Measurements from ENCODE around the gene FAM114A1. TPM values are rescaled to one million over a fixed set of nuclear protein-coding genes. Genes with fewer than 3 reads are reported as not detected.
A peak's percentile ranks its signal among the peaks of the same experiment; 100 is the strongest.

The FAM114A1 gene
- total RNA-seq, 1 donor from 2014 or later, result 11.3 TPM

DNA sequence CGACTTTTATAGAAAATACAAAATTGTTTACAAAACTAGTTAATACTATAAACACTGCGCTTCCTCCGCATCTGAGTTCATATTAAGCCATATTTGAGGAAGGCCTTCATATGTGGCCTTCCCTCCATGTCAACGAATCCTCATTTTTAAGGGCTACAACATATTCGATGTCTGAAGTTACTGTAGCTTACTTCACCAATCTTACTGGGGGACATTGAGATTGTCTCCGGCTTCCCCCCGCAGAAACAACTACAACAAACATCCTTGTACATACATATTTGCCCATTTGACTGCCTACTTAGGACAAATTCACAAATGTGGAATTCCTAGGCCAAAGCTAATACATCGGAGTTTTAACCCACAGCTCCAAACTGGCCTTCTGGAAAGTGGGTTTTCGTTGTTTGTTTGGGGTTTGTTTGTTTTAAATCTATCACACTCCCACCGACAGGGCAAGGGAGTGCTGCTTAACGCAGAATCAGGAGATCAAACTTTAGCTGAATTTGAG lies 581 bp upstream of the FAM114A1 start:
- Mint-ChIP-seq H3K4me1 (peaks cover 28% of the 10 kb centered on the region), H3K4me3 (peak overlapping the region; percentile 82), H3K27ac (ENCODE audit: unreplicated experiment) (peak overlapping the region; percentile 15), H3K36me3 (ENCODE audit: low read depth) (no peaks in the 10 kb centered on the region), H3K27me3 (ENCODE audit: low read depth) (peaks cover 8% of the 10 kb centered on the region), H3K9me3 (no peaks in the 10 kb centered on the region)
- TF ChIP-seq, protein P1, sequence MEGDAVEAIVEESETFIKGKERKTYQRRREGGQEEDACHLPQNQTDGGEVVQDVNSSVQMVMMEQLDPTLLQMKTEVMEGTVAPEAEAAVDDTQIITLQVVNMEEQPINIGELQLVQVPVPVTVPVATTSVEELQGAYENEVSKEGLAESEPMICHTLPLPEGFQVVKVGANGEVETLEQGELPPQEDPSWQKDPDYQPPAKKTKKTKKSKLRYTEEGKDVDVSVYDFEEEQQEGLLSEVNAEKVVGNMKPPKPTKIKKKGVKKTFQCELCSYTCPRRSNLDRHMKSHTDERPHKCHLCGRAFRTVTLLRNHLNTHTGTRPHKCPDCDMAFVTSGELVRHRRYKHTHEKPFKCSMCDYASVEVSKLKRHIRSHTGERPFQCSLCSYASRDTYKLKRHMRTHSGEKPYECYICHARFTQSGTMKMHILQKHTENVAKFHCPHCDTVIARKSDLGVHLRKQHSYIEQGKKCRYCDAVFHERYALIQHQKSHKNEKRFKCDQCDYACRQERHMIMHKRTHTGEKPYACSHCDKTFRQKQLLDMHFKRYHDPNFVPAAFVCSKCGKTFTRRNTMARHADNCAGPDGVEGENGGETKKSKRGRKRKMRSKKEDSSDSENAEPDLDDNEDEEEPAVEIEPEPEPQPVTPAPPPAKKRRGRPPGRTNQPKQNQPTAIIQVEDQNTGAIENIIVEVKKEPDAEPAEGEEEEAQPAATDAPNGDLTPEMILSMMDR (conservative IDR thresholded peaks at IDR 0.05), result no peak
- no peak for DNase-seq (ENCODE audit: low read depth, low spot score)

DNA sequence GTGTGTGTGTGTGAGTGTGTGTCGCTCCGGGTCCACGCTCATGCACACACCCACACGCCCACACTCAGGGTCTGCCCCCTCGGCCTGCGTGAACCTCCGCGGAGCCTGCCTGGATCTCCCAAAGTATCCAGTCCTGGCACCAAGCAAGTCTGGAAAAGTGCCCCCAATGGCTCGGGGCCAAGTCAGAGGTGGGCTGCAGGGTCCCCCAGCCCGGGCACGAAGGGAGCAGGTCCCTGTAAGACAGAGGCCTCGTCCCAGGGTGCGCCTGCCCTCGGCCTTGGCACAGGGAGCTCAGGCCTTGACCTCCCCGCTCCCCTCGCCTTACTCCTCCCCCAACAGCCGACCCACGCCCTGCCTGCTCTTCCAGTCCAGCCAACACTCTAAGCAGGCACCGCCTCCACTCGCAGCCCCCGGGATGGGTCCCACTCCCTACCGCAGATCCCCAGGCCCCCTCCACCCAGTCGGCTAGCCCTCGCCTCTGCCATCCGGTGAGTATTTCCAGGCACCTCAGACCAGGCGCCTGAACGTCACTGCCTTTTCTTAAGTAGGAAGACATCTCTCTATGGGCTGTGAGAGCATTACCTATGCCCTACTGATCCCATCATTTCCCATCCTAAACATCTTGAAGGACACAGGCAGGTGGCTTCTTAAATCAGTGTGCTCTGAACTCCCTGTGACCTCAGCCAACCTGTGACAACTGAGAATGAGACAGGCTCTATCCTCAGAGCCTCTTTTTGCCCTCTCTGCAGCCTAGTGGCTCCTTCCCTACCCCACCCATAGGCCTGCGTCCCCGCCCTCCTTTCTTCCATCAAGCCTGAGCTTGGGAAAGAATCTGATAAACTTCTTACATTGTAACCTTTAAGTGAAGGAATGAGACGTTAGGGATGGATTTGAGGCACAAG lies 704 bp downstream of the FAM114A1 start:
- Mint-ChIP-seq H3K27me3 (ENCODE audit: low read depth) (peaks cover 8% of the 10 kb centered on the region), H3K27ac (ENCODE audit: unreplicated experiment) (no peak overlapping the region), H3K9me3 (no peaks in the 10 kb centered on the region), H3K36me3 (ENCODE audit: low read depth) (no peaks in the 10 kb centered on the region), H3K4me3 (peak overlapping the region; percentile 86), H3K4me1 (peaks cover 30% of the 10 kb centered on the region)
- TF ChIP-seq, protein P1 (conservative IDR thresholded peaks at IDR 0.05), result no peak
- DNase-seq (ENCODE audit: low read depth, low spot score), result peak; percentile 6

DNA sequence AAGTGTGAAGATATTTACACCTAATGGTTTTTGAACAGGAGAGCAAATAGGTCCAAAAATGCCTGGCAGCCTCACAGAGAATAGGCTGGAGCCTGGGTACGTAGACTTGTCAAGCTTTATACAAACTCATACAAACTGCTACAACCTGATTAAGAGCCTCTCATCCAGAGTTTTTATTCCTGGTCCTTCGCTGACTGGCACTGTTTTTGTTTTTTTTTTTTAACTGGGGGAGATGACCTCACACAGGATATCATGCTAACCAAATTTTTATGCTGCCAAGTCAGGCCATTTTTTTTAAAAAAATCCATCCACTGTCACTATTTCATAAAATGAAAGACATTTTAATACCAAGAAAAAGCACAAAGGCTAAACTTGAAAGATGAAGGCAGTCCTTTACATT lies 1.9 kb downstream of the FAM114A1 start:
- DNase-seq (ENCODE audit: low read depth, low spot score), result no peak
- H3K36me3 Mint-ChIP-seq (ENCODE audit: low read depth), result no peaks in the 10 kb centered on the region
- TF ChIP-seq, protein P1 (conservative IDR thresholded peaks at IDR 0.05), result no peak
- H3K27me3 Mint-ChIP-seq (ENCODE audit: low read depth), result peaks cover 5% of the 10 kb centered on the region
- no peak overlapping the region for H3K27ac Mint-ChIP-seq (ENCODE audit: unreplicated experiment)
- H3K4me3 Mint-ChIP-seq, result peak overlapping the region; percentile 86
- peaks cover 2% of the 10 kb centered on the region for H3K9me3 Mint-ChIP-seq
- peaks cover 35% of the 10 kb centered on the region for H3K4me1 Mint-ChIP-seq

DNA sequence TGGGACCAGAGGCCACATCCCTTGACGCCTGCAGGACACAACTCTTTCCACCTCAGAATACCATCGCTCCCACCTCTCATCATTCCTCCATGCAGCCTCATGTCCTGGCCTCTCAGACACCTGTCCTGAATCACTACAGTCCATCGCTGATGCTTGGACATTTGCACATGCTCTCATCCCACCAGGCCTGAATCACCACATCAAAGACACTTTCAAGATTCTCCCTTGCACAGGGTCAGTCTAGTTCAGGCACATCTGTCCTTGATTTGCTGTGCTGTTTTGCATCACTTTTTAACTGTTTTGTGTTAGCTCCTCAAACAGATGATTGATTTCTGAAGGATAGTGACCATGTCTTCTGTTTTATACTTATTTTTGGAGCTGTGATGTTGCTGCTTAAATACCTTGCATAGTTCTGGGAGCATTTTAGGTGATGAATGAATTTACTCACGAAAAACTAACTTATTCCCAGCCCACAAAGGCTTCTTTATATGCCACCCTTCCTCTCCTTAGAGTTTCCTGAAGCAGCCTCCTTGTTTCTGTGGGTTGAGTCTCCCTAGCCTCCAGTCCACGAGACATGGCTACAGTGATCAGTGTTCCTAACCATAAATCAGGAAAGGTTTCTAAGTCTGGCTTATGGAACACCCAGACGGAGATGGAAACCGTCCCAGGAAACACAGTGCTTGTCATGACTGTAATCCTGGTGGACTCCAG lies 2.6 kb downstream of the FAM114A1 start:
- DNase-seq (ENCODE audit: low read depth, low spot score), result no peak
- H3K9me3 Mint-ChIP-seq, result peaks cover 3% of the 10 kb centered on the region
- H3K4me3 Mint-ChIP-seq, result peak overlapping the region; percentile 58
- peaks cover under 1% of the 10 kb centered on the region for H3K36me3 Mint-ChIP-seq (ENCODE audit: low read depth)
- H3K4me1 Mint-ChIP-seq, result peaks cover 35% of the 10 kb centered on the region
- peak overlapping the region; percentile 67 for H3K27ac Mint-ChIP-seq (ENCODE audit: unreplicated experiment)
- TF ChIP-seq, protein P1 (conservative IDR thresholded peaks at IDR 0.05), result no peak
- H3K27me3 Mint-ChIP-seq (ENCODE audit: low read depth), result peaks cover 5% of the 10 kb centered on the region

DNA sequence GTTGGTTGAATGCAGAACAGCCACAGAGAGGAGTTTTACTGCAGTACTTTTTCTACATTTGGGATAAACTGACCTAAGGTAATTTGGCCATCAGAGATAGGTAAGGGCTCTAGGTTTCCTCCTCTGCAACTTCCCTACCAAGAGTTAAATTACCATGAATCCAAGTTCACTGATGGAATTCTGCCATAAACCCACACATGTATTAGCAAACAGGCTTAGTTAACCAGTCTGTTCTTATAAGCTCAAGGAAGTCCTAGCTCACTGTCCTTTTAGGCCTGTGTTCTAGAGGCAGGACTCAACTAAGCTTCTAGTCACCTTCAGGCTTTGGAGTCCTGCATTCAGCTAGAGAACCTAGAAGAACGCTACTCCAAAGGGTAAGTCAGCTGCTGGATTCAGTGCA lies 4.0 kb downstream of the FAM114A1 start:
- TF ChIP-seq, protein P1 (conservative IDR thresholded peaks at IDR 0.05), result no peak
- no peak for DNase-seq (ENCODE audit: low read depth, low spot score)
- H3K9me3 Mint-ChIP-seq, result peaks cover 9% of the 10 kb centered on the region
- H3K4me1 Mint-ChIP-seq, result peaks cover 35% of the 10 kb centered on the region
- H3K36me3 Mint-ChIP-seq (ENCODE audit: low read depth), result peaks cover 7% of the 10 kb centered on the region
- H3K4me3 Mint-ChIP-seq, result peak overlapping the region; percentile 33
- H3K27ac Mint-ChIP-seq (ENCODE audit: unreplicated experiment), result no peak overlapping the region
- H3K27me3 Mint-ChIP-seq (ENCODE audit: low read depth), result peaks cover 5% of the 10 kb centered on the region
